Fibroblast of villous mesenchyme (primary cell): ENCODE results near the gene GLIS2. TPM values are rescaled to one million over a fixed set of nuclear protein-coding genes. Genes with fewer than 3 reads are reported as not detected.

Source experiments
- DNase-seq: peaks from one replicate; pipeline ENCODE4 v3.0.0-alpha.2; 2010; ENCODE audit warnings: low read depth
- H3K4me3 ChIP-seq: 2 replicates; pipeline ENCODE4 v1.5.1; 2011; ENCODE audit warnings: low read depth, mild to moderate bottlenecking, low read length
- total RNA-seq: library from RNA; depleted of rRNA; stranded (reverse); fragments of >200 nt; gene quantifications from 2 replicates; pipeline ENCODE4 v1.2.3, GENCODE V29; 2012
- TF ChIP-seq, protein P1 (sequence below): IDR thresholded peaks from 2 replicates; pipeline ENCODE4 v1.5.1; 2012; ENCODE audit warnings: low read depth, mild to moderate bottlenecking, low read length; ENCODE audit not compliant: insufficient read depth

The GLIS2 gene
- total RNA-seq, 1 donor = 4.3 TPM

GRCh38 chr16:4352843-4353242 is 37.0 kb downstream of the GLIS2 start:
- TF ChIP-seq, protein P1, sequence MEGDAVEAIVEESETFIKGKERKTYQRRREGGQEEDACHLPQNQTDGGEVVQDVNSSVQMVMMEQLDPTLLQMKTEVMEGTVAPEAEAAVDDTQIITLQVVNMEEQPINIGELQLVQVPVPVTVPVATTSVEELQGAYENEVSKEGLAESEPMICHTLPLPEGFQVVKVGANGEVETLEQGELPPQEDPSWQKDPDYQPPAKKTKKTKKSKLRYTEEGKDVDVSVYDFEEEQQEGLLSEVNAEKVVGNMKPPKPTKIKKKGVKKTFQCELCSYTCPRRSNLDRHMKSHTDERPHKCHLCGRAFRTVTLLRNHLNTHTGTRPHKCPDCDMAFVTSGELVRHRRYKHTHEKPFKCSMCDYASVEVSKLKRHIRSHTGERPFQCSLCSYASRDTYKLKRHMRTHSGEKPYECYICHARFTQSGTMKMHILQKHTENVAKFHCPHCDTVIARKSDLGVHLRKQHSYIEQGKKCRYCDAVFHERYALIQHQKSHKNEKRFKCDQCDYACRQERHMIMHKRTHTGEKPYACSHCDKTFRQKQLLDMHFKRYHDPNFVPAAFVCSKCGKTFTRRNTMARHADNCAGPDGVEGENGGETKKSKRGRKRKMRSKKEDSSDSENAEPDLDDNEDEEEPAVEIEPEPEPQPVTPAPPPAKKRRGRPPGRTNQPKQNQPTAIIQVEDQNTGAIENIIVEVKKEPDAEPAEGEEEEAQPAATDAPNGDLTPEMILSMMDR = no peak
- no peak for DNase-seq
- H3K4me3 ChIP-seq = no peak overlapping the region

GRCh38 chr16:4353675-4354074 is 37.8 kb downstream of the GLIS2 start:
- no peak for DNase-seq
- TF ChIP-seq, protein P1 = no peak
- no peak overlapping the region for H3K4me3 ChIP-seq

- TF ChIP-seq, protein P1 = no peak
- no peak overlapping the region for H3K4me3 ChIP-seq
- no peak for DNase-seq
These were observed 38.9 kb downstream of the GLIS2 start for GRCh38 chr16:4354512-4355409.

GRCh38 chr16:4356820-4357219 is 41.0 kb downstream of the GLIS2 start:
- no peak for DNase-seq
- no peak overlapping the region for H3K4me3 ChIP-seq
- TF ChIP-seq, protein P1 = no peak

DNA sequence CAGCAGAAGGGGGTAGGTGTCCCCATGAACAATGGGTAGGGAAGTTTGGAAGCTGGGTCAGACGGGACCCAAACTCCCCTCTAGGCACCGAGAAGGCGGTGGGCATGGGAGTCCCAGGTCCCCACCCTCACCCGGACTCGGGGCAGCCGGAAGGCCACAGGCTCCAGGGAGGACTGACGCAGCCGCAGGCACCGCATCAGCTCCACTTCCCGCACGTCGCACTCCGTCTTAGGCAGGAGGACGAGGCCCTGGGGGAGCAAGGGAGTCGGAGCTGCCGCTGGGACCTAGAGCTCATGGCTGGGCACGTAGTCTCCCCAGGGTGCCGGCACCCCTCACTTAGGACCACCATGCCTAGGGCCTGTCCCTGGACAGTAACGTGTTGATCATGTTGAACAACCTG is 42.4 kb downstream of the GLIS2 start:
- TF ChIP-seq, protein P1 = no peak

DNA sequence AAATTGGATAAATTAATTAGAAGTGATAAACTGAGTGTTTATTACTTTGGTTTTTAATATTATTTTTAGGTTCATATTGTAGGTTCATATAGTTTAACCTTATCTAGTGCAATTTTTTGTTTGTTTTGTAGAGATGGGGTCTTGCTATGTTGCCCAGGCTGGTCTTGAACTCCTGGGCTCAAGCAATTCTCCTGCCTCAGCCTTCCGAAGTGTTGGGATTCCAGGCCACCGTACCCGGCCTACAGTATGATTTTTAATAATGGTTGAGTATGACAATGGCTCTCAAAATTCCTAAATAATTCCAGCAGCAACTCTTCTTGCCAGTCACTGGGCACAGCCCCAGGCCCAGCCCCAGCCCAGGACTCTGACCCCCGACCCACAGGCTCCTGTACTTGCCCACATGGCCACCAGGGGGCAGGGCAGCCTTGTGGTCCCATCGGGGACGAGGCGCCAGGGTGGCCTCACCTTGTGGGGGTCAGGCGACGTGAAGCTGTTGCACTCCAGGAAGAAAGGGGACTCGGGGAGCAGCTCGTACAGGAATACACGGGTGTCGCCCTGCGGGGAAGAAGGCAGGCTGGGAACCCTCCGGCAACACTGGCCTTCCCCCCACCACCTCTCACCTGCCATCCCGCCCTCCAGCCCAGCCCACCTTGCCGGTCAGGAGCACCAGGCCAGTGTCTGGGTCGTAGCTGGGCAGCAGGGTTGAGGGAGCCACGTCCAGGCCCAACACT is 43.1 kb downstream of the GLIS2 start:
- H3K4me3 ChIP-seq = no peak overlapping the region
- DNase-seq = peak; percentile 50
- TF ChIP-seq, protein P1 = peak; percentile 96

More for the DNA sequence above, 42.4 kb downstream of the GLIS2 start:
- DNase-seq = no peak
- no peak overlapping the region for H3K4me3 ChIP-seq
